Measurements from ENCODE around the gene SIMC1. TPM values are rescaled to one million over a fixed set of nuclear protein-coding genes. Genes with fewer than 3 reads are reported as not detected.

The SIMC1 gene
- total RNA-seq, 3 donors from 2014 or later (not counting 1 experiment from before 2014, with no cell fraction given): 19.6 to 30.2 (median 27.8) TPM

DNA sequence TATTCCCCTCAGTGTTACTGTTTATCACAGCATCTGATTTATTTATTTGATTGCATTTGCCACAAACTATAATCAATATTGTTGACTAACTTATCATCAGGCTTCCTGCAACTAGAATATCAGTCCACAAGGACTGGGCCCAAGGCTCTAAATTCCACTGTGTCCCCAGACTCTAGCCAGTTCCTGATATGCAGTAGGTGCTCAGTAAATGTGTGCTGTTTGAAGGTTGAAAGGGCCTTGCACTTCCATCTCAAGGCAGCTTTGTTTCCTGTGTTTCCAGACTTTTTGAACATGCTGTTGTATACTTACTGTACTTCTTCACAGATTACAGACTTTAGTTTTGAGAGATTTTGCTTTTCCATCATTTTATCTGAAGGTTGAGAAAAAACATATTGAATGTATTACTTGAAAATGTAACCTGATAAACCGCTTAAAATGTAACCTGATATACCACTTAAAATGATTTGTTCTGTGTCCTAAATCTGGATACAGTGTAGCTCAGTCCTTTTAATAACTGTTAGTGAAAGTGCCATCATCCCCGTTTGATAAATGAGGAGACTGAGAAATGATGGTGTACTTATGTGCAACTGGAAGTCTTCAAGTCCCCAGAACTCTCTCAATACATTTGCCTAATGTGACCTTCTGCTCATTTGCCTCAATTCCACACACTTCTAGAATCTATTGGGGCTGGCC is 104.7 kb downstream of the SIMC1 start:
- peaks cover 32% of the 10 kb centered on the region for H3K36me3 ChIP-seq (ENCODE audit: control insufficient read depth, insufficient read depth, low read length)
- H3K9me3 ChIP-seq (ENCODE audit: control insufficient read depth, insufficient read depth, low read length): no peaks in the 10 kb centered on the region
- WGBS (ENCODE audit: insufficient coverage): 100% methylated on average over 1 of the region's 2 CpGs
- Mint-ChIP-seq H3K36me3 (peaks cover 5% of the 10 kb centered on the region), H3K27me3 (ENCODE audit: low read depth in 2 of 2) (no peaks in the 10 kb centered on the region), H3K4me1 (no peaks in the 10 kb centered on the region), H3K4me3 (no peak overlapping the region), H3K9me3 (no peaks in the 10 kb centered on the region), H3K27ac (peak overlapping the region in 1 of 2 donors; percentile 39)
- no peak overlapping the region for H3K4me3 ChIP-seq (ENCODE audit: low read length)
- intact Hi-C loops (cut with micrococcal nuclease): no loop called here
- TF ChIP-seq, protein P1, sequence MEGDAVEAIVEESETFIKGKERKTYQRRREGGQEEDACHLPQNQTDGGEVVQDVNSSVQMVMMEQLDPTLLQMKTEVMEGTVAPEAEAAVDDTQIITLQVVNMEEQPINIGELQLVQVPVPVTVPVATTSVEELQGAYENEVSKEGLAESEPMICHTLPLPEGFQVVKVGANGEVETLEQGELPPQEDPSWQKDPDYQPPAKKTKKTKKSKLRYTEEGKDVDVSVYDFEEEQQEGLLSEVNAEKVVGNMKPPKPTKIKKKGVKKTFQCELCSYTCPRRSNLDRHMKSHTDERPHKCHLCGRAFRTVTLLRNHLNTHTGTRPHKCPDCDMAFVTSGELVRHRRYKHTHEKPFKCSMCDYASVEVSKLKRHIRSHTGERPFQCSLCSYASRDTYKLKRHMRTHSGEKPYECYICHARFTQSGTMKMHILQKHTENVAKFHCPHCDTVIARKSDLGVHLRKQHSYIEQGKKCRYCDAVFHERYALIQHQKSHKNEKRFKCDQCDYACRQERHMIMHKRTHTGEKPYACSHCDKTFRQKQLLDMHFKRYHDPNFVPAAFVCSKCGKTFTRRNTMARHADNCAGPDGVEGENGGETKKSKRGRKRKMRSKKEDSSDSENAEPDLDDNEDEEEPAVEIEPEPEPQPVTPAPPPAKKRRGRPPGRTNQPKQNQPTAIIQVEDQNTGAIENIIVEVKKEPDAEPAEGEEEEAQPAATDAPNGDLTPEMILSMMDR (IDR thresholded peaks at IDR 0.05): no peak
- no peak overlapping the region for H3K27ac ChIP-seq (ENCODE audit: low read length)
- DNase-seq (no peak), ATAC-seq (no peak)
- H3K27me3 ChIP-seq (ENCODE audit: control insufficient read depth, insufficient read depth, low read length): no peaks in the 10 kb centered on the region
- H3K4me1 ChIP-seq (ENCODE audit: control insufficient read depth, insufficient read depth, low read length): no peaks in the 10 kb centered on the region

DNA sequence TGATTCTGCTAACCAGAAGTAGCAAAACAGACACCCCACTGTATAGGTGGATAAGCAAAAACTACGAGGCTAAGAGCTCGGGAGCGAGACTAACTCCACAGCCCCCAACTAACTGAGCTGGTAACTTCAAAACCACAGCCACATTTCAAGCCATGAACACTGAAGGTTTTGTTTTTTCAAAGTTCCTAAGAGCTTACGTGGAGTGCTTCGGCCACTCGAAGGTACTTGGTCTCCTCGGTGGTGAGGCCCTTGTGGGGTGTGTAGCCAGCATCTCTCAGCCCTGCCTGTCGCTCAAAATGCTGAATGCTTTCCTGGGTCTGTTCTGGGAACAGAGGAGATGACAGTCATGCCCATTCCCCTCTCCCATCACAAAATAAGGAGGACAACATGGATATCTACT is 112.2 kb downstream of the SIMC1 start:
- DNase-seq: no peak
- H3K27me3 ChIP-seq (ENCODE audit: control insufficient read depth, insufficient read depth, low read length): no peaks in the 10 kb centered on the region
- no peaks in the 10 kb centered on the region for H3K9me3 ChIP-seq (ENCODE audit: control insufficient read depth, insufficient read depth, low read length)
- H3K4me1 ChIP-seq (ENCODE audit: control insufficient read depth, insufficient read depth, low read length): no peaks in the 10 kb centered on the region
- Mint-ChIP-seq H3K4me1 (peaks cover 23 to 29% of the 10 kb centered on the region in 2 donors), H3K9me3 (no peaks in the 10 kb centered on the region), H3K27ac (peak overlapping the region in 1 of 2 donors; percentile 24), H3K27me3 (ENCODE audit: low read depth in 2 of 2) (no peaks in the 10 kb centered on the region), H3K36me3 (peaks cover 14% of the 10 kb centered on the region), H3K4me3 (no peak overlapping the region)
- TF ChIP-seq, protein P1 (IDR thresholded peaks at IDR 0.05): no peak
- no peak for ATAC-seq
- intact Hi-C loops (cut with micrococcal nuclease): no loop called here
- WGBS (ENCODE audit: insufficient coverage): 92% methylated on average over 8 of the region's 8 CpGs
- H3K4me3 ChIP-seq (ENCODE audit: low read length): no peak overlapping the region
- H3K36me3 ChIP-seq (ENCODE audit: control insufficient read depth, insufficient read depth, low read length): peaks cover 77% of the 10 kb centered on the region
- H3K27ac ChIP-seq (ENCODE audit: low read length): no peak overlapping the region

DNA sequence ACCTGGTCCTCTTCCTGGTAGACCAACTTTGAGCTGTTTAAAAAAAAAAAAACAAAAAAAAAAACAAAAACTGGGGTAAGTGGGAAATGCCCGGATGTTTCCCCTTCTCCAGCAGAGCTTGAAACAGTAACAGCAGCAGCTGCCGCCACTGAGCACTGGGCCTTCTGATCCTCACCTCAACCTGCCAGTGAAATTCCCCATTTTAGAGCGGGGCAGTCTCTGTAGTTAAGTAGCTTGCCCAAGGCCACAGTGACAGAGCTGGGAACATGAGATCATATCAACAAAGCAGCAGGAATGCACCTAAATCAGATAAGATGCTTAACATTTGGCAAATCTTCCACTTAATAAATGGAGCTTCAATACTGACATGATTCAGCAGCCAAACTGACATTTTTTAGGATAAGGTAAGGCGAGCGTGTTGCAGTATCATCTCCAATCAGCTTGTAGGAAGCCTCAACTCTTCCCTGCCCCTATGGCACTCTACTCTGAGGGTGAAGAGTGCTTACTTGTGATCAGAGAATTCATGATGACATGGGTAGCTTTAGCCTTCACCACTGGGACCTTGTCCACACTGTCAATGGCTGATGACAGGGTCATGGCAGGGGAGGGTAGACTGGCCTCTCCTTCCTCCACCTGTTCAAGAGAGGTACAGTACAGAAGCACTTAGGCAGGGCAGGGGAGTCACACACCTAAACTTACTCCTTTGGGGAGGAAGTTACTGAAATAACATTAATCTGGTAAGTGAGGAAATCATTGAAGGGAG is 114.1 kb downstream of the SIMC1 start:
- DNase-seq (no peak), ATAC-seq (no peak)
- Histone ChIP-seq H3K4me3 (ENCODE audit: low read length) (no peak overlapping the region), H3K27ac (ENCODE audit: low read length) (no peak overlapping the region), H3K4me1 (ENCODE audit: control insufficient read depth, insufficient read depth, low read length) (no peaks in the 10 kb centered on the region), H3K27me3 (ENCODE audit: control insufficient read depth, insufficient read depth, low read length) (no peaks in the 10 kb centered on the region), H3K36me3 (ENCODE audit: control insufficient read depth, insufficient read depth, low read length) (peaks cover 71% of the 10 kb centered on the region), H3K9me3 (ENCODE audit: control insufficient read depth, insufficient read depth, low read length) (no peaks in the 10 kb centered on the region)
- Mint-ChIP-seq H3K9me3 (no peaks in the 10 kb centered on the region), H3K4me3 (no peak overlapping the region), H3K27ac (peak overlapping the region; percentile 27 to 29), H3K27me3 (ENCODE audit: low read depth in 2 of 2) (no peaks in the 10 kb centered on the region), H3K4me1 (peaks cover 29 to 31% of the 10 kb centered on the region in 2 donors), H3K36me3 (peaks cover 14% of the 10 kb centered on the region)
- TF ChIP-seq, protein P1 (IDR thresholded peaks at IDR 0.05): no peak
- intact Hi-C loops (cut with micrococcal nuclease): no loop called here
- WGBS (ENCODE audit: insufficient coverage): 94% methylated on average over 5 of the region's 5 CpGs

Measured in natural killer cell (primary cell).